ENCODE data around the gene SPSB1. TPM values are rescaled to one million over a fixed set of nuclear protein-coding genes. Genes with fewer than 3 reads are reported as not detected.

Gene SPSB1
- total and polyA plus RNA-seq, 2 experiments from 2014 or later, result 2.4 to 6.8 TPM

GRCh38 chr1:9367806-9368205 lies 75.1 kb downstream of the SPSB1 start:
- no peak overlapping the region for H3K4me2 ChIP-seq
- no peaks in the 10 kb centered on the region for H3F3A ChIP-seq (replicated peaks; ENCODE audit: low read depth)
- DNase-seq (ENCODE audit: low spot score) (no peak), ATAC-seq (no peak)
- H3K4me1 Mint-ChIP-seq, result peaks cover 7% of the 10 kb centered on the region; the same call in 2 of the 3 replicates
- peaks cover 12% of the 10 kb centered on the region for H3K27me3 Mint-ChIP-seq (ENCODE audit: insufficient read depth, low read depth, poor library complexity)
- no peaks in the 10 kb centered on the region for H3K9me2 ChIP-seq (ENCODE audit: insufficient read depth)
- H3K27me3 ChIP-seq (ENCODE audit: insufficient read depth), result no peaks in the 10 kb centered on the region
- no peaks in the 10 kb centered on the region for H3K9me3 Mint-ChIP-seq
- no peaks in the 10 kb centered on the region for H3K36me3 Mint-ChIP-seq (ENCODE audit: low read depth)
- no peaks in the 10 kb centered on the region for H3K79me2 ChIP-seq (replicated peaks; ENCODE audit: insufficient read depth)
- no peak overlapping the region for H2AFZ ChIP-seq
- no peaks in the 10 kb centered on the region; the same call in 1 of the 2 replicates for H4K20me1 ChIP-seq (replicated peaks; ENCODE audit: insufficient read depth)
- no peak overlapping the region for H3K4me3 Mint-ChIP-seq
- no peak overlapping the region for H3K27ac ChIP-seq (ENCODE audit: low read depth)
- no peak overlapping the region for H3K27ac Mint-ChIP-seq
- H3K4me1 ChIP-seq (ENCODE audit: insufficient read depth), result no peaks in the 10 kb centered on the region
- TF ChIP-seq, protein P1, sequence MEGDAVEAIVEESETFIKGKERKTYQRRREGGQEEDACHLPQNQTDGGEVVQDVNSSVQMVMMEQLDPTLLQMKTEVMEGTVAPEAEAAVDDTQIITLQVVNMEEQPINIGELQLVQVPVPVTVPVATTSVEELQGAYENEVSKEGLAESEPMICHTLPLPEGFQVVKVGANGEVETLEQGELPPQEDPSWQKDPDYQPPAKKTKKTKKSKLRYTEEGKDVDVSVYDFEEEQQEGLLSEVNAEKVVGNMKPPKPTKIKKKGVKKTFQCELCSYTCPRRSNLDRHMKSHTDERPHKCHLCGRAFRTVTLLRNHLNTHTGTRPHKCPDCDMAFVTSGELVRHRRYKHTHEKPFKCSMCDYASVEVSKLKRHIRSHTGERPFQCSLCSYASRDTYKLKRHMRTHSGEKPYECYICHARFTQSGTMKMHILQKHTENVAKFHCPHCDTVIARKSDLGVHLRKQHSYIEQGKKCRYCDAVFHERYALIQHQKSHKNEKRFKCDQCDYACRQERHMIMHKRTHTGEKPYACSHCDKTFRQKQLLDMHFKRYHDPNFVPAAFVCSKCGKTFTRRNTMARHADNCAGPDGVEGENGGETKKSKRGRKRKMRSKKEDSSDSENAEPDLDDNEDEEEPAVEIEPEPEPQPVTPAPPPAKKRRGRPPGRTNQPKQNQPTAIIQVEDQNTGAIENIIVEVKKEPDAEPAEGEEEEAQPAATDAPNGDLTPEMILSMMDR (conservative IDR thresholded peaks at IDR 0.05; ENCODE audit: low read depth in 2 of 2), result no peak
- no peak for TF ChIP-seq NANOG (IDR thresholded peaks at IDR 0.05; ENCODE audit: borderline replicate concordance)
- no peak for TF ChIP-seq ZNF114 (CRISPR knock-in tag; IDR thresholded peaks at IDR 0.05)
- TF ChIP-seq ZNF331 (CRISPR knock-in tag; IDR thresholded peaks at IDR 0.05; ENCODE audit: low read depth), result no peak
- no peak for TF ChIP-seq POLR2AphosphoS5 (IDR thresholded peaks at IDR 0.05; ENCODE audit: low read depth)
- TF ChIP-seq ETS1 (IDR thresholded peaks at IDR 0.05), result no peak
- no peak for TF ChIP-seq CREB1 (CRISPR knock-in tag; IDR thresholded peaks at IDR 0.05; ENCODE audit: low read depth)
- no peak for TF ChIP-seq EZH2 (IDR thresholded peaks at IDR 0.05; ENCODE audit: low read depth, unreplicated experiment)
- TF ChIP-seq, protein P2, sequence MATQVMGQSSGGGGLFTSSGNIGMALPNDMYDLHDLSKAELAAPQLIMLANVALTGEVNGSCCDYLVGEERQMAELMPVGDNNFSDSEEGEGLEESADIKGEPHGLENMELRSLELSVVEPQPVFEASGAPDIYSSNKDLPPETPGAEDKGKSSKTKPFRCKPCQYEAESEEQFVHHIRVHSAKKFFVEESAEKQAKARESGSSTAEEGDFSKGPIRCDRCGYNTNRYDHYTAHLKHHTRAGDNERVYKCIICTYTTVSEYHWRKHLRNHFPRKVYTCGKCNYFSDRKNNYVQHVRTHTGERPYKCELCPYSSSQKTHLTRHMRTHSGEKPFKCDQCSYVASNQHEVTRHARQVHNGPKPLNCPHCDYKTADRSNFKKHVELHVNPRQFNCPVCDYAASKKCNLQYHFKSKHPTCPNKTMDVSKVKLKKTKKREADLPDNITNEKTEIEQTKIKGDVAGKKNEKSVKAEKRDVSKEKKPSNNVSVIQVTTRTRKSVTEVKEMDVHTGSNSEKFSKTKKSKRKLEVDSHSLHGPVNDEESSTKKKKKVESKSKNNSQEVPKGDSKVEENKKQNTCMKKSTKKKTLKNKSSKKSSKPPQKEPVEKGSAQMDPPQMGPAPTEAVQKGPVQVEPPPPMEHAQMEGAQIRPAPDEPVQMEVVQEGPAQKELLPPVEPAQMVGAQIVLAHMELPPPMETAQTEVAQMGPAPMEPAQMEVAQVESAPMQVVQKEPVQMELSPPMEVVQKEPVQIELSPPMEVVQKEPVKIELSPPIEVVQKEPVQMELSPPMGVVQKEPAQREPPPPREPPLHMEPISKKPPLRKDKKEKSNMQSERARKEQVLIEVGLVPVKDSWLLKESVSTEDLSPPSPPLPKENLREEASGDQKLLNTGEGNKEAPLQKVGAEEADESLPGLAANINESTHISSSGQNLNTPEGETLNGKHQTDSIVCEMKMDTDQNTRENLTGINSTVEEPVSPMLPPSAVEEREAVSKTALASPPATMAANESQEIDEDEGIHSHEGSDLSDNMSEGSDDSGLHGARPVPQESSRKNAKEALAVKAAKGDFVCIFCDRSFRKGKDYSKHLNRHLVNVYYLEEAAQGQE (IDR thresholded peaks at IDR 0.05; ENCODE audit: unreplicated experiment), result no peak
- TF ChIP-seq JUNB (IDR thresholded peaks at IDR 0.05; ENCODE audit: unreplicated experiment), result no peak
- TF ChIP-seq EZH2phosphoT487 (IDR thresholded peaks at IDR 0.05; ENCODE audit: unreplicated experiment), result no peak
- TF ChIP-seq, protein P3, sequence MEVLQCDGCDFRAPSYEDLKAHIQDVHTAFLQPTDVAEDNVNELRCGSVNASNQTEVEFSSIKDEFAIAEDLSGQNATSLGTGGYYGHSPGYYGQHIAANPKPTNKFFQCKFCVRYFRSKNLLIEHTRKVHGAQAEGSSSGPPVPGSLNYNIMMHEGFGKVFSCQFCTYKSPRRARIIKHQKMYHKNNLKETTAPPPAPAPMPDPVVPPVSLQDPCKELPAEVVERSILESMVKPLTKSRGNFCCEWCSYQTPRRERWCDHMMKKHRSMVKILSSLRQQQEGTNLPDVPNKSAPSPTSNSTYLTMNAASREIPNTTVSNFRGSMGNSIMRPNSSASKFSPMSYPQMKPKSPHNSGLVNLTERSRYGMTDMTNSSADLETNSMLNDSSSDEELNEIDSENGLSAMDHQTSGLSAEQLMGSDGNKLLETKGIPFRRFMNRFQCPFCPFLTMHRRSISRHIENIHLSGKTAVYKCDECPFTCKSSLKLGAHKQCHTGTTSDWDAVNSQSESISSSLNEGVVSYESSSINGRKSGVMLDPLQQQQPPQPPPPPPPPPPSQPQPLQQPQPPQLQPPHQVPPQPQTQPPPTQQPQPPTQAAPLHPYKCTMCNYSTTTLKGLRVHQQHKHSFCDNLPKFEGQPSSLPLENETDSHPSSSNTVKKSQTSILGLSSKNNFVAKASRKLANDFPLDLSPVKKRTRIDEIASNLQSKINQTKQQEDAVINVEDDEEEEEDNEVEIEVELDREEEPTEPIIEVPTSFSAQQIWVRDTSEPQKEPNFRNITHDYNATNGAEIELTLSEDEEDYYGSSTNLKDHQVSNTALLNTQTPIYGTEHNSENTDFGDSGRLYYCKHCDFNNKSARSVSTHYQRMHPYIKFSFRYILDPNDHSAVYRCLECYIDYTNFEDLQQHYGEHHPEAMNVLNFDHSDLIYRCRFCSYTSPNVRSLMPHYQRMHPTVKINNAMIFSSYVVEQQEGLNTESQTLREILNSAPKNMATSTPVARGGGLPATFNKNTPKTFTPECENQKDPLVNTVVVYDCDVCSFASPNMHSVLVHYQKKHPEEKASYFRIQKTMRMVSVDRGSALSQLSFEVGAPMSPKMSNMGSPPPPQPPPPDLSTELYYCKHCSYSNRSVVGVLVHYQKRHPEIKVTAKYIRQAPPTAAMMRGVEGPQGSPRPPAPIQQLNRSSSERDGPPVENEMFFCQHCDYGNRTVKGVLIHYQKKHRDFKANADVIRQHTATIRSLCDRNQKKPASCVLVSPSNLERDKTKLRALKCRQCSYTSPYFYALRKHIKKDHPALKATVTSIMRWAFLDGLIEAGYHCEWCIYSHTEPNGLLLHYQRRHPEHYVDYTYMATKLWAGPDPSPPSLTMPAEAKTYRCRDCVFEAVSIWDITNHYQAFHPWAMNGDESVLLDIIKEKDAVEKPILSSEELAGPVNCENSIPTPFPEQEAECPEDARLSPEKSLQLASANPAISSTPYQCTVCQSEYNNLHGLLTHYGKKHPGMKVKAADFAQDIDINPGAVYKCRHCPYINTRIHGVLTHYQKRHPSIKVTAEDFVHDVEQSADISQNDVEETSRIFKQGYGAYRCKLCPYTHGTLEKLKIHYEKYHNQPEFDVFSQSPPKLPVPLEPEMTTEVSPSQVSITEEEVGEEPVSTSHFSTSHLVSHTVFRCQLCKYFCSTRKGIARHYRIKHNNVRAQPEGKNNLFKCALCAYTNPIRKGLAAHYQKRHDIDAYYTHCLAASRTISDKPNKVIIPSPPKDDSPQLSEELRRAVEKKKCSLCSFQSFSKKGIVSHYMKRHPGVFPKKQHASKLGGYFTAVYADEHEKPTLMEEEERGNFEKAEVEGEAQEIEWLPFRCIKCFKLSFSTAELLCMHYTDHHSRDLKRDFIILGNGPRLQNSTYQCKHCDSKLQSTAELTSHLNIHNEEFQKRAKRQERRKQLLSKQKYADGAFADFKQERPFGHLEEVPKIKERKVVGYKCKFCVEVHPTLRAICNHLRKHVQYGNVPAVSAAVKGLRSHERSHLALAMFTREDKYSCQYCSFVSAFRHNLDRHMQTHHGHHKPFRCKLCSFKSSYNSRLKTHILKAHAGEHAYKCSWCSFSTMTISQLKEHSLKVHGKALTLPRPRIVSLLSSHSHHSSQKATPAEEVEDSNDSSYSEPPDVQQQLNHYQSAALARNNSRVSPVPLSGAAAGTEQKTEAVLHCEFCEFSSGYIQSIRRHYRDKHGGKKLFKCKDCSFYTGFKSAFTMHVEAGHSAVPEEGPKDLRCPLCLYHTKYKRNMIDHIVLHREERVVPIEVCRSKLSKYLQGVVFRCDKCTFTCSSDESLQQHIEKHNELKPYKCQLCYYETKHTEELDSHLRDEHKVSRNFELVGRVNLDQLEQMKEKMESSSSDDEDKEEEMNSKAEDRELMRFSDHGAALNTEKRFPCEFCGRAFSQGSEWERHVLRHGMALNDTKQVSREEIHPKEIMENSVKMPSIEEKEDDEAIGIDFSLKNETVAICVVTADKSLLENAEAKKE (CRISPR knock-in tag; IDR thresholded peaks at IDR 0.05), result no peak
- no peak for TF ChIP-seq STAT1 (IDR thresholded peaks at IDR 0.05; ENCODE audit: unreplicated experiment)
- no peak overlapping the region for H3K4me3 ChIP-seq
- H3K36me3 ChIP-seq (ENCODE audit: insufficient read depth), result no peaks in the 10 kb centered on the region

Data from GM23338 (cell line).